Osteoblast (primary cell): Measurements from ENCODE around the gene MATCAP1. TPM values are rescaled to one million over a fixed set of nuclear protein-coding genes. Genes with fewer than 3 reads are reported as not detected.

Source experiments
- DNase-seq: peaks from one replicate; pipeline ENCODE4 v3.0.0; 2011; ENCODE audit warnings: low spot score, mixed read lengths; ENCODE audit not compliant: insufficient read length; ENCODE audit errors: missing footprints
- H2AFZ ChIP-seq: 2 replicates; pipeline ENCODE4 v1.6.0; 2011; ENCODE audit warnings: mild to moderate bottlenecking, low read length
- H3K27ac ChIP-seq: 2 replicates; pipeline ENCODE4 v1.5.1; 2011; ENCODE audit warnings: mild to moderate bottlenecking, low read depth, low read length, moderate library complexity
- H3K27me3 ChIP-seq: 2 replicates; pipeline ENCODE4 v1.6.0; 2012; ENCODE audit warnings: mild to moderate bottlenecking, control low read depth, inconsistent platforms, low read length, moderate library complexity; ENCODE audit not compliant: insufficient read depth
- H3K36me3 ChIP-seq: 2 replicates; pipeline ENCODE4 v1.5.1; 2011; ENCODE audit warnings: mild to moderate bottlenecking, low read length, control low read depth, moderate library complexity; ENCODE audit not compliant: insufficient read depth
- H3K4me1 ChIP-seq: 2 replicates; pipeline ENCODE4 v1.5.1; 2011; ENCODE audit warnings: mild to moderate bottlenecking, low read length, control low read depth, moderate library complexity; ENCODE audit not compliant: insufficient read depth
- H3K4me2 ChIP-seq: 2 replicates; pipeline ENCODE4 v1.6.0; 2011; ENCODE audit warnings: mild to moderate bottlenecking, low read length; ENCODE audit not compliant: insufficient read depth
- H3K4me3 ChIP-seq: fragments of 200-600 bp; sonication (generic); 3 replicates; pipeline ENCODE4 v1.5.1; 2012; ENCODE audit warnings: mild to moderate bottlenecking, low read length, inconsistent platforms; ENCODE audit not compliant: insufficient read depth
- H3K79me2 ChIP-seq: 2 replicates; pipeline ENCODE4 v1.6.0; 2012; ENCODE audit warnings: mild to moderate bottlenecking, low read length, control low read depth, inconsistent platforms; ENCODE audit not compliant: insufficient read depth
- H3K9me3 ChIP-seq: 2 replicates; pipeline ENCODE4 v1.5.1; 2011; ENCODE audit warnings: low read depth, low read length, control low read depth
- H4K20me1 ChIP-seq: 2 replicates; pipeline ENCODE4 v1.6.0; 2012; ENCODE audit warnings: mild to moderate bottlenecking, low read length, control low read depth; ENCODE audit not compliant: insufficient read depth
- total RNA-seq: library from RNA; depleted of rRNA; stranded (reverse); fragments of >200 nt; gene quantifications from 2 replicates; pipeline ENCODE4 v1.2.3, GENCODE V29; 2012
- TF ChIP-seq, protein P1 (sequence below): IDR thresholded peaks from 2 replicates; pipeline ENCODE4 v1.5.1; 2011; ENCODE audit warnings: mild to moderate bottlenecking, low read depth, low read length, moderate library complexity; ENCODE audit errors: extremely low read depth

The MATCAP1 gene
- total RNA-seq, 1 donor = 3.6 TPM

- H3K36me3 ChIP-seq = no peaks in the 10 kb centered on the region
Observed at GRCh38 chr16:67184995-67185650, 1.4 kb upstream of the MATCAP1 start.

GRCh38 chr16:67184453-67184994 is 761 bp upstream of the MATCAP1 start:
- Histone ChIP-seq H3K4me2 (peak overlapping the region; percentile 98), H3K4me3 (peak overlapping the region; percentile 96), H3K79me2 (peaks cover 11% of the 10 kb centered on the region), H2AFZ (peak overlapping the region; percentile 90), H4K20me1 (peaks cover 22% of the 10 kb centered on the region), H3K27ac (no peak overlapping the region), H3K4me1 (peaks cover 44% of the 10 kb centered on the region), H3K9me3 (no peaks in the 10 kb centered on the region), H3K36me3 (no peaks in the 10 kb centered on the region), H3K27me3 (no peaks in the 10 kb centered on the region)
- DNase-seq = no peak
- TF ChIP-seq, protein P1, sequence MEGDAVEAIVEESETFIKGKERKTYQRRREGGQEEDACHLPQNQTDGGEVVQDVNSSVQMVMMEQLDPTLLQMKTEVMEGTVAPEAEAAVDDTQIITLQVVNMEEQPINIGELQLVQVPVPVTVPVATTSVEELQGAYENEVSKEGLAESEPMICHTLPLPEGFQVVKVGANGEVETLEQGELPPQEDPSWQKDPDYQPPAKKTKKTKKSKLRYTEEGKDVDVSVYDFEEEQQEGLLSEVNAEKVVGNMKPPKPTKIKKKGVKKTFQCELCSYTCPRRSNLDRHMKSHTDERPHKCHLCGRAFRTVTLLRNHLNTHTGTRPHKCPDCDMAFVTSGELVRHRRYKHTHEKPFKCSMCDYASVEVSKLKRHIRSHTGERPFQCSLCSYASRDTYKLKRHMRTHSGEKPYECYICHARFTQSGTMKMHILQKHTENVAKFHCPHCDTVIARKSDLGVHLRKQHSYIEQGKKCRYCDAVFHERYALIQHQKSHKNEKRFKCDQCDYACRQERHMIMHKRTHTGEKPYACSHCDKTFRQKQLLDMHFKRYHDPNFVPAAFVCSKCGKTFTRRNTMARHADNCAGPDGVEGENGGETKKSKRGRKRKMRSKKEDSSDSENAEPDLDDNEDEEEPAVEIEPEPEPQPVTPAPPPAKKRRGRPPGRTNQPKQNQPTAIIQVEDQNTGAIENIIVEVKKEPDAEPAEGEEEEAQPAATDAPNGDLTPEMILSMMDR = no peak

More at GRCh38 chr16:67184995-67185650, 1.4 kb upstream of the MATCAP1 start:
- Histone ChIP-seq H3K79me2 (peaks cover 11% of the 10 kb centered on the region), H3K9me3 (no peaks in the 10 kb centered on the region), H3K4me3 (peak overlapping the region; percentile 1), H3K27me3 (no peaks in the 10 kb centered on the region), H2AFZ (no peak overlapping the region), H3K27ac (no peak overlapping the region), H3K4me2 (peak overlapping the region; percentile 98), H4K20me1 (peaks cover 16% of the 10 kb centered on the region), H3K4me1 (peaks cover 44% of the 10 kb centered on the region)
- peak; percentile 98 for DNase-seq
- TF ChIP-seq, protein P1 = peak; percentile 91

- no peaks in the 10 kb centered on the region for H3K9me3 ChIP-seq
- peaks cover 44% of the 10 kb centered on the region for H3K4me1 ChIP-seq
- H3K4me2 ChIP-seq = peak overlapping the region; percentile 98
- H3K27me3 ChIP-seq = no peaks in the 10 kb centered on the region
- TF ChIP-seq, protein P1 = no peak
- peak overlapping the region; percentile 93 for H3K27ac ChIP-seq
- peaks cover 11% of the 10 kb centered on the region for H3K79me2 ChIP-seq
- no peak for DNase-seq
- peak overlapping the region; percentile 90 for H2AFZ ChIP-seq
- H3K36me3 ChIP-seq = no peaks in the 10 kb centered on the region
- H4K20me1 ChIP-seq = peaks cover 30% of the 10 kb centered on the region
- peak overlapping the region; percentile 96 for H3K4me3 ChIP-seq
Observed at GRCh38 chr16:67183284-67183626, 508 bp downstream of the MATCAP1 start.

DNA sequence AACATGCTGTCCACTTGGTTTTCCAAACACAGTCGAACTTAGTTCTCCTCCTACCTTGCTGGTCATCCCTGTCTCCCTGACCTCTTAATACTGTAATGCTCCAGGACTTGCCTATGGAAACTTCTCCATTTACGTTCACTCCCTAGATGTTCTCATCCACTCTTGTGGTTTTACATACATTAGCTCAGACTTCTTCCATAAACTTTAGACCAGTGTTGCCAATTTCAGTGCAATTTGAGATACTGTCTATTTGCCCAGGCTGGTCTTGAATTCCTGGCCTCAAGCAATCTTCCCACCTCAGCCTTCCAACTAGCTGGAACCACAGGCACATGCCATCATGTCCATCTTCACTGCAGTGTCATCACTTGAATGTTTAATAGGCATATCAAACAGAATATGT is 1.5 kb downstream of the MATCAP1 start:
- H3K9me3 ChIP-seq = no peaks in the 10 kb centered on the region
- no peak overlapping the region for H3K4me3 ChIP-seq
- no peaks in the 10 kb centered on the region for H3K27me3 ChIP-seq
- no peak for DNase-seq
- peaks cover 44% of the 10 kb centered on the region for H3K4me1 ChIP-seq
- peaks cover 36% of the 10 kb centered on the region for H4K20me1 ChIP-seq
- no peak overlapping the region for H3K27ac ChIP-seq
- no peaks in the 10 kb centered on the region for H3K36me3 ChIP-seq
- H2AFZ ChIP-seq = no peak overlapping the region
- peaks cover 11% of the 10 kb centered on the region for H3K79me2 ChIP-seq
- TF ChIP-seq, protein P1 = no peak
- H3K4me2 ChIP-seq = peak overlapping the region; percentile 98
